ENCODE results near the gene ACTC1. TPM values are rescaled to one million over a fixed set of nuclear protein-coding genes. Genes with fewer than 3 reads are reported as not detected.

ACTC1 gene
- total RNA-seq, 2 donors from 2014 or later, result 47.7 to 125 TPM

GRCh38 chr15:34773917-34774316, 21.4 kb downstream of the ACTC1 start:
- no peak for TF ChIP-seq CTCF (IDR thresholded peaks at IDR 0.05)
- no peak overlapping the region for H3K4me3 ChIP-seq
- no peak for DNase-seq (ENCODE audit: low spot score)
- no peak overlapping the region for H3K27ac ChIP-seq
- H3K27me3 ChIP-seq (replicated peaks; ENCODE audit: insufficient read depth), result no peaks in the 10 kb centered on the region
- no peaks in the 10 kb centered on the region for H3K4me1 ChIP-seq (ENCODE audit: control insufficient read depth in 1 of 2, low read depth in 2 of 2)
- no peaks in the 10 kb centered on the region for H3K9me3 ChIP-seq
- no peak for ATAC-seq (ENCODE audit: insufficient number of reproducible peaks, low FRiP score, low read depth)
- no peaks in the 10 kb centered on the region for H3K36me3 ChIP-seq

GRCh38 chr15:34773013-34773412, 22.3 kb downstream of the ACTC1 start:
- Histone ChIP-seq H3K4me3 (no peak overlapping the region), H3K36me3 (no peaks in the 10 kb centered on the region), H3K27me3 (replicated peaks; ENCODE audit: insufficient read depth) (no peaks in the 10 kb centered on the region), H3K9me3 (no peaks in the 10 kb centered on the region), H3K4me1 (ENCODE audit: control insufficient read depth in 1 of 2, low read depth in 2 of 2) (no peaks in the 10 kb centered on the region), H3K27ac (no peak overlapping the region)
- ATAC-seq (ENCODE audit: insufficient number of reproducible peaks, low FRiP score, low read depth) (no peak), DNase-seq (ENCODE audit: low spot score) (no peak)
- no peak for TF ChIP-seq CTCF (IDR thresholded peaks at IDR 0.05)

- no peaks in the 10 kb centered on the region for H3K9me3 ChIP-seq
- ATAC-seq (ENCODE audit: insufficient number of reproducible peaks, low FRiP score, low read depth) (no peak), DNase-seq (ENCODE audit: low spot score) (no peak)
- H3K4me1 ChIP-seq (ENCODE audit: control insufficient read depth in 1 of 2, low read depth in 2 of 2), result no peaks in the 10 kb centered on the region
- H3K36me3 ChIP-seq, result no peaks in the 10 kb centered on the region
- no peak overlapping the region for H3K27ac ChIP-seq
- TF ChIP-seq CTCF (IDR thresholded peaks at IDR 0.05), result no peak
- H3K27me3 ChIP-seq (replicated peaks; ENCODE audit: insufficient read depth), result no peaks in the 10 kb centered on the region
- no peak overlapping the region for H3K4me3 ChIP-seq
Observed at GRCh38 chr15:34772312-34772711, 23.0 kb downstream of the ACTC1 start.

GRCh38 chr15:34769711-34770110, 25.6 kb downstream of the ACTC1 start:
- Histone ChIP-seq H3K27ac (no peak overlapping the region), H3K4me1 (ENCODE audit: control insufficient read depth in 1 of 2, low read depth in 2 of 2) (no peaks in the 10 kb centered on the region), H3K4me3 (no peak overlapping the region), H3K27me3 (replicated peaks; ENCODE audit: insufficient read depth) (no peaks in the 10 kb centered on the region), H3K9me3 (no peaks in the 10 kb centered on the region), H3K36me3 (no peaks in the 10 kb centered on the region)
- TF ChIP-seq CTCF (IDR thresholded peaks at IDR 0.05), result no peak
- ATAC-seq (ENCODE audit: insufficient number of reproducible peaks, low FRiP score, low read depth), result no peak
- no peak for DNase-seq (ENCODE audit: low spot score)

- Histone ChIP-seq H3K36me3 (no peaks in the 10 kb centered on the region), H3K4me1 (ENCODE audit: control insufficient read depth in 1 of 2, low read depth in 2 of 2) (no peaks in the 10 kb centered on the region), H3K27ac (no peak overlapping the region), H3K27me3 (replicated peaks; ENCODE audit: insufficient read depth) (no peaks in the 10 kb centered on the region), H3K9me3 (no peaks in the 10 kb centered on the region), H3K4me3 (no peak overlapping the region)
- ATAC-seq (ENCODE audit: insufficient number of reproducible peaks, low FRiP score, low read depth), result no peak
- TF ChIP-seq CTCF (IDR thresholded peaks at IDR 0.05), result no peak
- no peak for DNase-seq (ENCODE audit: low spot score)
Observed at GRCh38 chr15:34768530-34768929, 26.8 kb downstream of the ACTC1 start.
